MM.1S (cell line): ENCODE measurements around the gene ANKLE2.

Source experiments
- DNase-seq: peaks from one replicate; pipeline ENCODE4 v3.0.0-alpha.2; 2015
- H2AFZ ChIP-seq: fragments of 300-600 bp; sonication (generic); 2 replicates; pipeline ENCODE4 v1.6.0; 2016; ENCODE audit warnings: antibody characterized with exemption, low read length
- H3F3A ChIP-seq: fragments of 300-600 bp; sonication (generic); 2 replicates; pipeline ENCODE4 v1.6.1; 2016; ENCODE audit warnings: mild to moderate bottlenecking, antibody characterized with exemption, low read length, moderate library complexity, mixed read lengths; ENCODE audit not compliant: insufficient read depth
- H3K27ac ChIP-seq: fragments of 300-600 bp; sonication (generic); 2 replicates; pipeline ENCODE4 v1.5.1; 2016; ENCODE audit warnings: mild to moderate bottlenecking, low read length
- H3K27me3 ChIP-seq: fragments of 300-600 bp; sonication (generic); replicated peaks from 2 replicates; pipeline ENCODE4 v1.6.0; 2016; ENCODE audit warnings: low read length; ENCODE audit not compliant: insufficient read depth
- H3K36me3 ChIP-seq: fragments of 300-600 bp; sonication (generic); replicated peaks from 2 replicates; pipeline ENCODE4 v1.6.1; 2016; ENCODE audit warnings: mild to moderate bottlenecking, low read length, mixed read lengths; ENCODE audit not compliant: insufficient read depth
- H3K4me1 ChIP-seq: fragments of 300-600 bp; sonication (generic); 2 replicates; pipeline ENCODE4 v1.6.1; 2016; ENCODE audit warnings: low read length, mixed read lengths
- H3K4me2 ChIP-seq: fragments of 300-600 bp; sonication (generic); 2 replicates; pipeline ENCODE4 v1.6.0; 2016; ENCODE audit warnings: low read depth, low read length
- H3K4me3 ChIP-seq: fragments of 300-600 bp; sonication (generic); 2 replicates; pipeline ENCODE4 v1.5.1; 2016; ENCODE audit warnings: low read length, mixed read lengths
- H3K79me2 ChIP-seq: fragments of 300-600 bp; sonication (generic); 2 replicates; pipeline ENCODE4 v1.6.1; 2016; ENCODE audit warnings: mixed run types, low read length, mixed read lengths
- H3K9ac ChIP-seq: fragments of 300-600 bp; sonication (generic); 2 replicates; pipeline ENCODE4 v1.6.1; 2016; ENCODE audit warnings: low read length, mixed read lengths
- H3K9me2 ChIP-seq: fragments of 300-600 bp; sonication (generic); replicated peaks from 2 replicates; pipeline ENCODE4 v1.6.1; 2016; ENCODE audit warnings: mild to moderate bottlenecking, low read length, mixed read lengths; ENCODE audit not compliant: insufficient read depth
- H3K9me3 ChIP-seq: fragments of 300-600 bp; sonication (generic); replicated peaks from 2 replicates; pipeline ENCODE4 v1.6.1; 2016; ENCODE audit warnings: mild to moderate bottlenecking, low read length, mixed read lengths; ENCODE audit not compliant: insufficient read depth
- H4K20me1 ChIP-seq: fragments of 300-600 bp; sonication (generic); 2 replicates; pipeline ENCODE4 v1.6.1; 2016; ENCODE audit warnings: mild to moderate bottlenecking, low read length, moderate library complexity, mixed read lengths; ENCODE audit not compliant: insufficient read depth
- CTCF ChIP-seq: fragments of 300-600 bp; sonication (generic); IDR thresholded peaks from 2 replicates; pipeline ENCODE4 v1.5.1; 2016; ENCODE audit warnings: antibody characterized with exemption, low read length, mixed read lengths
- EZH2 ChIP-seq: fragments of 300-600 bp; sonication (generic); optimal IDR thresholded peaks from 2 replicates; pipeline ENCODE3; 2017; ENCODE audit warnings: low read depth, mild to moderate bottlenecking, antibody characterized with exemption, low read length, mixed read lengths
- EZH2phosphoT487 ChIP-seq: fragments of 300-600 bp; sonication (generic); IDR thresholded peaks from 2 replicates; pipeline ENCODE4 v1.6.1; 2018; ENCODE audit warnings: antibody characterized with exemption, low read length

The ANKLE2 gene

GRCh38 chr12:132716356-132716755 is 45.3 kb downstream of the ANKLE2 start:
- TF ChIP-seq CTCF (no peak), EZH2phosphoT487 (no peak), EZH2 (no peak)

GRCh38 chr12:132715874-132716273 is 45.8 kb downstream of the ANKLE2 start:
- Histone ChIP-seq H2AFZ (no peak overlapping the region), H3K9me2 (no peaks in the 10 kb centered on the region), H3K4me3 (no peak overlapping the region), H3K27ac (no peak overlapping the region), H3K79me2 (peaks cover 35% of the 10 kb centered on the region), H3K27me3 (no peaks in the 10 kb centered on the region), H3K9me3 (no peaks in the 10 kb centered on the region), H3K9ac (no peak overlapping the region), H3K36me3 (no peaks in the 10 kb centered on the region; the same call in none of the 2 replicates), H3K4me2 (no peak overlapping the region), H3K4me1 (no peaks in the 10 kb centered on the region), H3F3A (no peaks in the 10 kb centered on the region), H4K20me1 (no peaks in the 10 kb centered on the region)
- DNase-seq, result no peak
- TF ChIP-seq EZH2 (no peak), CTCF (no peak), EZH2phosphoT487 (no peak)

More at GRCh38 chr12:132716356-132716755, 45.3 kb downstream of the ANKLE2 start:
- Histone ChIP-seq H3K9me2 (no peaks in the 10 kb centered on the region), H3K4me1 (no peaks in the 10 kb centered on the region), H3K9ac (no peak overlapping the region), H3K79me2 (peaks cover 31% of the 10 kb centered on the region), H4K20me1 (no peaks in the 10 kb centered on the region), H3K9me3 (no peaks in the 10 kb centered on the region), H3F3A (no peaks in the 10 kb centered on the region), H3K4me3 (no peak overlapping the region), H3K27me3 (no peaks in the 10 kb centered on the region), H3K27ac (no peak overlapping the region), H2AFZ (no peak overlapping the region), H3K4me2 (no peak overlapping the region), H3K36me3 (no peaks in the 10 kb centered on the region; the same call in none of the 2 replicates)
- no peak for DNase-seq

- Histone ChIP-seq H3K4me3 (no peak overlapping the region), H3K9ac (no peak overlapping the region), H2AFZ (no peak overlapping the region), H3K27me3 (no peaks in the 10 kb centered on the region), H3K9me3 (no peaks in the 10 kb centered on the region), H3K27ac (no peak overlapping the region), H3K79me2 (peaks cover 35% of the 10 kb centered on the region), H3K9me2 (no peaks in the 10 kb centered on the region), H3K4me2 (no peak overlapping the region), H3K4me1 (no peaks in the 10 kb centered on the region), H4K20me1 (no peaks in the 10 kb centered on the region), H3F3A (no peaks in the 10 kb centered on the region), H3K36me3 (no peaks in the 10 kb centered on the region; the same call in 1 of the 2 replicates)
- TF ChIP-seq EZH2phosphoT487, result no peak
- TF ChIP-seq CTCF, result no peak
- no peak for DNase-seq
Observed at GRCh38 chr12:132713123-132713522, 48.5 kb downstream of the ANKLE2 start.
